Activated CD8-positive, alpha-beta memory T cell treated with anti-CD3 and anti-CD28 coated beads, Interleukin-2, amount 10 ng/mL, durations not matched to agents 7 days and 5 days (primary cell): ENCODE measurements around the gene GRIK4. TPM values are rescaled to one million over a fixed set of nuclear protein-coding genes. Genes with fewer than 3 reads are reported as not detected.

Source experiments
- ATAC-seq: fragments of 150-1000 bp; cut with Tn5 transposase; one replicate; pipeline ENCODE4 v1.10.0; 2021; ENCODE audit warnings: moderate library complexity
- CTCF ChIA-PET: fragments of 350-600 bp; sonication (Branson Sonifier 250); formaldehyde crosslinking; loops from one replicate; lab custom pipeline; 2021; ENCODE audit warnings: antibody characterized with exemption; lab: Charles Lee
- DNase-seq: peaks from one replicate; pipeline ENCODE4 v3.0.0-alpha.2; 2020
- H3K27ac Mint-ChIP-seq: one replicate; pipeline ENCODE4 v1.8.0; 2021; ENCODE audit warnings: mild to moderate bottlenecking, mixed read lengths
- H3K27me3 Mint-ChIP-seq: one replicate; pipeline ENCODE4 v1.8.0; 2021; ENCODE audit warnings: mixed read lengths
- H3K36me3 Mint-ChIP-seq: one replicate; pipeline ENCODE4 v1.8.0; 2021; ENCODE audit warnings: mild to moderate bottlenecking, mixed read lengths
- H3K4me1 Mint-ChIP-seq: one replicate; pipeline ENCODE4 v1.8.0; 2021; ENCODE audit warnings: mixed read lengths
- H3K4me3 Mint-ChIP-seq: one replicate; pipeline ENCODE4 v1.8.0; 2021; ENCODE audit warnings: mild to moderate bottlenecking, moderate library complexity, mixed read lengths
- H3K9me3 Mint-ChIP-seq: one replicate; pipeline ENCODE4 v1.8.0; 2022; ENCODE audit warnings: low read depth, mixed read lengths
- total RNA-seq, 2 experiments: library from RNA; stranded (reverse); gene quantifications; one replicate each; pipeline ENCODE4 v1.2.3, GENCODE V29; 2021

The GRIK4 gene
- total RNA-seq, 2 experiments from 2014 or later: 0.21 TPM; not detected in 1

GRCh38 chr11:120522021-120522420 is 10.5 kb downstream of the GRIK4 start:
- CTCF ChIA-PET: interaction anchor here (1.3 to 2.0 kb wide), 2 partner anchors 280 to 673 kb away, joined by 3 to 6 read pairs; no protein-coding TSS in a partner anchor
- no peaks in the 10 kb centered on the region for H3K36me3 Mint-ChIP-seq
- no peaks in the 10 kb centered on the region for H3K4me1 Mint-ChIP-seq
- no peak overlapping the region for H3K27ac Mint-ChIP-seq
- peaks cover 26% of the 10 kb centered on the region for H3K27me3 Mint-ChIP-seq
- H3K4me3 Mint-ChIP-seq: no peak overlapping the region
- DNase-seq (no peak), ATAC-seq (no peak)
- no peaks in the 10 kb centered on the region for H3K9me3 Mint-ChIP-seq

GRCh38 chr11:120522736-120523135 is 11.2 kb downstream of the GRIK4 start:
- H3K36me3 Mint-ChIP-seq: no peaks in the 10 kb centered on the region
- no peaks in the 10 kb centered on the region for H3K4me1 Mint-ChIP-seq
- no peak overlapping the region for H3K27ac Mint-ChIP-seq
- H3K9me3 Mint-ChIP-seq: no peaks in the 10 kb centered on the region
- peaks cover 19% of the 10 kb centered on the region for H3K27me3 Mint-ChIP-seq
- CTCF ChIA-PET: interaction anchor here (2.0 kb wide), 1 partner anchor 672 kb away, joined by 6 read pairs; no protein-coding TSS in a partner anchor
- DNase-seq (no peak), ATAC-seq (no peak)
- no peak overlapping the region for H3K4me3 Mint-ChIP-seq

DNA sequence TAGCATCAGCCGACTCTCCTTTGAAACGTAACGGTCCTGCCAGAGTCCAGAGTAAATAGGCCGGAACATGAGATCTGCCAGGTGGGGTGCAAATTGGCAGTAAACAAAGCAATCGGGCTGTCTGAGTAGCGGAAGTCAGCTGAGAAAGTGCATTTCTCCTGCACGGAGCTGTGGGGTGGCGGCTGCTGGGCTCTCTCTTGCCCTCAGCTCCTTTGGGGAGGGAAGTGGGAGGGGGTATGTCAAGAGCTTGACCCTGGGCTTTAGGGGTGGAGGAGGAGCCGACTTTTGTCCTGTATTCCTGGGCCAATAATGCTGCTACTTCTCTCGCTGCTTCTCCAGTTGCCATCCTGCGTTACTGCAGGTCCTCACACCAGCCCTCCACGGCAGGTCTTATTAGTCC is 11.6 kb downstream of the GRIK4 start:
- Mint-ChIP-seq H3K4me1 (no peaks in the 10 kb centered on the region), H3K4me3 (no peak overlapping the region), H3K27ac (no peak overlapping the region), H3K9me3 (no peaks in the 10 kb centered on the region), H3K27me3 (peaks cover 18% of the 10 kb centered on the region), H3K36me3 (no peaks in the 10 kb centered on the region)
- CTCF ChIA-PET: no interaction called here
- ATAC-seq: no peak
- no peak for DNase-seq

DNA sequence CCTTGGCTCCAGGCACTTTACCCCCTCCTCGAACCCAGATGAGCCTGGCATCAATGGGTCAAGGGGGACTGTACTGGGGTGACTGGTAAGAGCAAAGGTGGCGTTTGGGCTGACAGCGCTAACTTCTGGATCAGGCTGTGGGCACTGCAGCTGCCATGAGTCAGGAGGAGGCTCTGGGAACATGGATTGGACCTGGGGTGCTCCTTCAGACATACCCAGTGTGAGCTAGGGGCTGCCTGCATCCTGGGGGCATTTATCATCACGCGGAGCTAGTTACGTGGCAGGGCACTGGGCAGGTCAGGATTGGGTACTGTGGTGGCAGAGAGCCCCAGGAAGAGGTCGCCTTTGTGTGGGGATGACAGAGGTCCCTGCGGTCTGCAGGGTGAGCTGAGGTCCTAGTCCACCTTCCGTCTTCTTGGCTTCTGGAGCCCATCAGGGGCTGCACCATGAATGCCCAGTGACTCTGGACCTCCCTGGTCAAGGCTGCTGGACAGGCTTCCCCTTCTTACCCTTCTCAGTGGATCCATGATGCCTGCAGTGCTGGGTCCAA is 13.1 kb downstream of the GRIK4 start:
- CTCF ChIA-PET: no interaction called here
- H3K27ac Mint-ChIP-seq: no peak overlapping the region

DNA sequence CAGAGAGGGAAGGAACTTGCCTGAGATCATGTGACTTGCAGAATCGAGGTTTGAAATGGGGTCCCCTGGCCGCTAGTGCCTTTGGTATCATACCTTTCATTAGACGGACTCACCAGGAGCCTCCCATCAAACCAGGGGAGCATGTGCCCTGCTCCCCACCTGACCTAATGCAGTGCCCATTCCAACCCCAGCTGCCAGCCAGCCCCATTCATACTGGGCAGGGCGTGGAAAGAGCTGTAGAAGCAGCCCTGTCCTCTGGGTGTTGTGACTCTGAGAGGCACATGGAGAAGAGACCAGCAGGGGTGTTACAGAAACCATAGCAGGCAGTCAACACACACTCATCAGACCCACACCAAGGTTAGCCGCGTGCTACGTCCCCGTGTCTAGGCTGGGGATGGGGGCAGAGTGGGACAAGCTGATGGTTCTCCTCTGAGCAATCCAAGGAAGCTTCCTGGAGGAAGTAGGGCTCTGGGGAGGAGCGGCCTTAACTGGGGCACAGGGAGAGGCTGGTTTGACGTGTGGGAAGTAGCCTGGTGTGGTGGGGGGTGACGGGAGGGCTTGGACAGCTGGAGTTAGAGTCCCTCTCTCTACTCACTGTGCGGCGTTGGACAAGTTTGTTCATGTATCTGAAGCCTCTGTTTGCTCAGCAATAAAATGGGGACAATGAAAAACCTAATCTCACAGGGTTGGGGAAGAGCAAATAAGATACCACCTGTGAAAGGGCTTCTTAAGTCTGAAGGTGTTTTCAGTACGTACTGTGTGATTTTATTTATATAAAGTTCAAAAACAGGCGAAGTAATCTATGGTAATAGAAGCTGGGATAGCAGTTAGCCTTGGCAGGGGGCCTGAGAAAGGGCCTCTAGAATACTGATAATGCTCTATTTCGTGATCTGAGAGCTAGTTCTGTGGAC is 14.0 kb downstream of the GRIK4 start:
- H3K4me3 Mint-ChIP-seq: no peak overlapping the region

More for the DNA sequence above, 13.1 kb downstream of the GRIK4 start:
- H3K4me1 Mint-ChIP-seq: no peaks in the 10 kb centered on the region
- H3K27me3 Mint-ChIP-seq: peaks cover 18% of the 10 kb centered on the region
- H3K9me3 Mint-ChIP-seq: no peaks in the 10 kb centered on the region
- DNase-seq (no peak), ATAC-seq (no peak)
- no peaks in the 10 kb centered on the region for H3K36me3 Mint-ChIP-seq
- no peak overlapping the region for H3K4me3 Mint-ChIP-seq

DNA sequence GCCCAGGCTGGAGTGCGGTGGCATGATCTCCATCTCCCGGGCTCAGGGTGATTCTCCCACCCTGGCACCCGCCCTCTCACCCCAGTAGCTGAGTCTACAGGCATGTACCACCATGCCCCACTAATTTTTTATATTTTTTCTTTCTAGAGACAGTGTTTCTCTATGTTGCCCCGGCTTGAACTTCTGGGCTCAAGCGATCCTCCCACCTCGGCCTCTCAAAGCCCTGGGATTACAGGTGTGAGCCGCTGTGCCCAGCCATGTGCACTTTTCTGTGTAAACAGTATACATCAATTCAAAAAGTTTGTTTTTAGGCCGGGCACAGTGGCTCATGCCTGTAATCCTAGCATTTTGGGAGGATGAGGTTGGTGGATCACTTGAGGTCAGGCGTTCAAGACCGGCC is 14.7 kb downstream of the GRIK4 start:
- ATAC-seq (no peak), DNase-seq (no peak)
- Mint-ChIP-seq H3K9me3 (no peaks in the 10 kb centered on the region), H3K27me3 (peaks cover 21% of the 10 kb centered on the region), H3K36me3 (no peaks in the 10 kb centered on the region), H3K4me3 (no peak overlapping the region), H3K4me1 (no peaks in the 10 kb centered on the region), H3K27ac (no peak overlapping the region)
- CTCF ChIA-PET: interaction anchor here (1.1 kb wide), 1 partner anchor 14 kb away, joined by 4 read pairs; the partner anchor contains the start of gene GRIK4

More for the DNA sequence above, 14.0 kb downstream of the GRIK4 start:
- ATAC-seq (no peak), DNase-seq (no peak)
- H3K9me3 Mint-ChIP-seq: no peaks in the 10 kb centered on the region
- no peak overlapping the region for H3K27ac Mint-ChIP-seq
- H3K27me3 Mint-ChIP-seq: peaks cover 21% of the 10 kb centered on the region
- no peaks in the 10 kb centered on the region for H3K36me3 Mint-ChIP-seq
- CTCF ChIA-PET: interaction anchor here (1.1 kb wide), 1 partner anchor 13 kb away, joined by 4 read pairs; the partner anchor contains the start of gene GRIK4
- no peaks in the 10 kb centered on the region for H3K4me1 Mint-ChIP-seq

DNA sequence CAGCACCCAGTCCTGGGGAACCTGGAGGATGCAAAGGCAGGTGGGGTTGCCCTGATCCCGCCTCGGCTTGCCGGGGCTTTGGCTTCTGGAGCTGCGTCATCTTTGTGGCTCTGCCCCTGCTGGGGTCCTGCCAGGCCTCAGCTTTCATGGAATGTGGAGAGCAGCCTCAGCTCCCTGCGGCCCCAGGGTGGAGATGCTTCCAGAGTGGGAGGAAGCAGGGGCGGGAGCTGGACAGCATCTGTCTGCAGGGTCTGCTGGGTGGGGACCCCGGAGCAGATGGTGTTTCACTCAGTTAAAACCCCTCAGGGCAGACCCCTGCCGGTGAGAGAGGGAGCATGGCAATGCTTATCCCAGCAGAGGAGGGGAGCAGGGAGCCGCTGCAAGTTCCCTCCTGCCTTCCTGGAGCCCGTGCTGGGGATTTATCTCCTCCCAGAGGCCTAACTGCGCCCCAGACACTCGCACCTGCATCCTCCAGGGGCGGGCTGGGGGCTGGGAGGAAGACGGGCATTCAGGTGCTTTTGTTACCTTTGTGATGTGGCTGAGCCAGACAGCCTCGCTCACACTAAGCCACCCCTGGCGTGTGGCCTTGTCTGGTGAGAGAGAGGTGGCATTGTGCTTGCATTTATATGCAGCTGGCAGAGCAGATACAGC is 15.7 kb downstream of the GRIK4 start:
- peaks cover 21% of the 10 kb centered on the region for H3K27me3 Mint-ChIP-seq
- CTCF ChIA-PET: no interaction called here
- no peak overlapping the region for H3K27ac Mint-ChIP-seq
- H3K9me3 Mint-ChIP-seq: no peaks in the 10 kb centered on the region
- no peaks in the 10 kb centered on the region for H3K4me1 Mint-ChIP-seq
- DNase-seq (no peak), ATAC-seq (no peak)
- no peak overlapping the region for H3K4me3 Mint-ChIP-seq
- H3K36me3 Mint-ChIP-seq: no peaks in the 10 kb centered on the region

GRCh38 chr11:120528749-120529148 is 17.2 kb downstream of the GRIK4 start:
- no peak overlapping the region for H3K4me3 Mint-ChIP-seq
- peaks cover 13% of the 10 kb centered on the region for H3K27me3 Mint-ChIP-seq
- H3K27ac Mint-ChIP-seq: no peak overlapping the region
- DNase-seq (no peak), ATAC-seq (no peak)
- CTCF ChIA-PET: no interaction called here
- no peaks in the 10 kb centered on the region for H3K36me3 Mint-ChIP-seq
- H3K4me1 Mint-ChIP-seq: no peaks in the 10 kb centered on the region
- no peaks in the 10 kb centered on the region for H3K9me3 Mint-ChIP-seq

DNA sequence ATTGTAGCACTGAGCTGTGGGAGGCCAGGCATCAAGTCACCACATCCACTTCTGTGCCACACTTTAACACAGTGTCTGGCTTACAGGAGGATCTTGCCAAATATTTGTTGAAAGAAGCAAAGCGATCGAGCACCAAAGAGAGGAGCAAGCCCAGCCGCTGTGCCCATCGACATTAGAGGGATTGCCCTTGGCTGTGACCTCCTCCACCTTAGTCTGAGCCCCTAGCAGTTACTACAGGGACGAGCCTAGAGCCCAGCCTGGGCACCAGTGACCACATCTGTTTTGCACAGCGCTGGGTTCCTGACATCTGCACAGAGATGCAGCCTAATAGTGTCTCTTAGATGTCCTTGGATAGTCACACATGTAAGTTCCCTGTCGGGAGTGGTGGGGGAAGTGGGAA is 17.7 kb downstream of the GRIK4 start:
- H3K27me3 Mint-ChIP-seq: peaks cover 13% of the 10 kb centered on the region
- no peaks in the 10 kb centered on the region for H3K4me1 Mint-ChIP-seq
- ATAC-seq (no peak), DNase-seq (no peak)
- no peaks in the 10 kb centered on the region for H3K9me3 Mint-ChIP-seq
- no peak overlapping the region for H3K27ac Mint-ChIP-seq
- CTCF ChIA-PET: no interaction called here
- H3K4me3 Mint-ChIP-seq: no peak overlapping the region
- no peaks in the 10 kb centered on the region for H3K36me3 Mint-ChIP-seq

GRCh38 chr11:120529911-120530310 is 18.4 kb downstream of the GRIK4 start:
- Mint-ChIP-seq H3K27me3 (peaks cover 16% of the 10 kb centered on the region), H3K27ac (no peak overlapping the region), H3K4me1 (no peaks in the 10 kb centered on the region), H3K4me3 (no peak overlapping the region), H3K9me3 (no peaks in the 10 kb centered on the region), H3K36me3 (no peaks in the 10 kb centered on the region)
- DNase-seq (no peak), ATAC-seq (no peak)
- CTCF ChIA-PET: no interaction called here

DNA sequence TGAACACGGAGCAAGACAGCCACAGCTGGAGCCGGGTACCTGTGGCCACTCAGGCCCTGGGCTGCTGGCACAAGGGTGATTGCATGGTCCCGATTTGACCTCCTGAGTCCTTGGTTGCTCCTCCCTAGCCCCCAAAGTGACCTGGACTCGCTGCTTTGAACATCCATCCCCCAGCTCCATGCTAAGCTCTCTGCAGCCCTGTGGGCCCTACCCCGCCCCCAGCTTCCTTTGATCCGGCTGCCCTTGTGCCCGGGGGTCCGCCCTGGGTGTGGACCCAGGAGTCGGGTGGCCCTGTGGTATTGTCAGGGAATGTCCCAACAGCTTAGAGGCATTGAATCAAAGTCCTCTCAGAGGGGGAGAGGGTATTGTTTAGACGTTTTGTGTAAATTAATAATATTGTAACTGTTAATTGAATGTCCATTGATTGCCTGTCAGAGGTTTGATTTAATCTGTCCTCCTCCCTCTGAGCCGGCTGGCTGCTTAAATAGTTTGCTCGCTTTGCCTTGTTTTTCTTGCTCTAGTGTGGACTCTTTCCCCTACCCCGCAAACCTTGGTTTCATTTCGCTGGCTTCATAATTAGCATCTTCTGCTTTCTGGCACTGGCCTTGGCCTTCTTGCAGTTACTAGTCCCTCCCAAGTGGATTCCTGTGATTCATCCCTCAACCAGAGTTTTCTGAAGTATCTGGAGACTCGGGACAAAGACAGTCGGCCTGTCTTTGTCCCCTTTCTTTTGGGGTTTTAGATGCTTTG is 20.7 kb downstream of the GRIK4 start:
- Mint-ChIP-seq H3K9me3 (no peaks in the 10 kb centered on the region), H3K4me3 (no peak overlapping the region), H3K36me3 (no peaks in the 10 kb centered on the region), H3K27me3 (peaks cover 11% of the 10 kb centered on the region), H3K4me1 (no peaks in the 10 kb centered on the region), H3K27ac (no peak overlapping the region)
- DNase-seq (no peak), ATAC-seq (no peak)
- CTCF ChIA-PET: no interaction called here

DNA sequence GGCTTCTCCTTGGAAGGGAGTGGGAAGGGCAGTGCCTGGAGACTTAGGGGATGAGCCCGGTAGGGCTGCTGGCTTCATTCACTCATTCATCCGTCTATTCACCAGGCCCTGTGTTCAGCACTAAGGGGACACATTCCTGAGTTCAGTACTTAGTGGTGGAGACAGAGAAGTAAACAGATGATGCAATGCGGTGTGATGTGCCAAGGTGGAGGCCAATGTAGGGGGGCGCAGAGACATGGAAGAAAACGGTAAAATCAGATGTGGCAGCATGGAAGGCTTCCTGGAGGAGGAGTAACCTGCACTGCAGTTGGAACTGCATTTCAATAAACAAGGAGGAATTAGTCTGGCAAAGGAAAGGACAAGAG is 21.3 kb downstream of the GRIK4 start:
- no peak for DNase-seq
- Mint-ChIP-seq H3K27me3 (peaks cover 11% of the 10 kb centered on the region), H3K4me1 (no peaks in the 10 kb centered on the region), H3K27ac (no peak overlapping the region), H3K36me3 (no peaks in the 10 kb centered on the region), H3K4me3 (no peak overlapping the region), H3K9me3 (no peaks in the 10 kb centered on the region)
- CTCF ChIA-PET: no interaction called here
- ATAC-seq: no peak
